Thoracic aorta (tissue), 2 donors: ENCODE data around the gene SORBS2. TPM values are rescaled to one million over a fixed set of nuclear protein-coding genes. Genes with fewer than 3 reads are reported as not detected.
A peak's percentile ranks its signal among the peaks of the same experiment; 100 is the strongest.
"Not testable (repeated sequence)": the region's sequence is repeated elsewhere in the genome, so short reads cannot be mapped to it uniquely, and the experiment has no call there.

Experiments used
- ATAC-seq: fragments of 150-250 bp; one replicate; pipeline ENCODE4 v1.8.0; 2017; ENCODE audit warnings: low read depth; ENCODE audit not compliant: insufficient number of reproducible peaks, low FRiP score
- DNase-seq: peaks from one replicate; pipeline ENCODE4 v3.0.0-alpha.2; 2020; ENCODE audit warnings: low spot score
- H3K27ac ChIP-seq, 2 donors: fragments of 200-600 bp; sonication (generic); 1 replicate in 1 of 2; 2 replicates in 1 of 2; pipeline ENCODE4 v1.5.1; 2016; ENCODE audit warnings: mild to moderate bottlenecking in 2 of 2, moderate library complexity in 2 of 2
- H3K27me3 ChIP-seq: fragments of 200-600 bp; sonication (generic); replicated peaks from 2 replicates; pipeline ENCODE4 v1.6.0; 2016; ENCODE audit warnings: mild to moderate bottlenecking; ENCODE audit not compliant: insufficient read depth
- H3K36me3 ChIP-seq: fragments of 200-600 bp; sonication (generic); one replicate; pipeline ENCODE4 v1.5.1; 2016
- H3K4me1 ChIP-seq, 2 donors: fragments of 200-600 bp; sonication (generic); 1 replicate in 1 of 2; 2 replicates in 1 of 2; pipeline versions ENCODE4 v1.5.1 to v1.6.0; 2016; ENCODE audit warnings: low read depth in 2 of 2, mild to moderate bottlenecking in 1 of 2; ENCODE audit not compliant: control insufficient read depth in 1 of 2
- H3K4me3 ChIP-seq: fragments of 200-600 bp; sonication (generic); 2 replicates; pipeline ENCODE4 v1.5.1; 2016; ENCODE audit warnings: mild to moderate bottlenecking
- H3K9me3 ChIP-seq: fragments of 200-600 bp; sonication (generic); 2 replicates; pipeline ENCODE4 v1.5.1; 2016
- total RNA-seq, 2 donors: library from RNA; depleted of rRNA; stranded (reverse); fragments of >200 nt; gene quantifications; one replicate each; pipeline versions ENCODE4 v1.1.0 to v1.2.3, GENCODE V29; 2016
- TF ChIP-seq, protein P1 (sequence below): fragments of 200-600 bp; sonication (generic); IDR thresholded peaks from one replicate; pipeline ENCODE4 v1.5.1; 2019; ENCODE audit warnings: antibody characterized with exemption

Gene SORBS2, protein sequence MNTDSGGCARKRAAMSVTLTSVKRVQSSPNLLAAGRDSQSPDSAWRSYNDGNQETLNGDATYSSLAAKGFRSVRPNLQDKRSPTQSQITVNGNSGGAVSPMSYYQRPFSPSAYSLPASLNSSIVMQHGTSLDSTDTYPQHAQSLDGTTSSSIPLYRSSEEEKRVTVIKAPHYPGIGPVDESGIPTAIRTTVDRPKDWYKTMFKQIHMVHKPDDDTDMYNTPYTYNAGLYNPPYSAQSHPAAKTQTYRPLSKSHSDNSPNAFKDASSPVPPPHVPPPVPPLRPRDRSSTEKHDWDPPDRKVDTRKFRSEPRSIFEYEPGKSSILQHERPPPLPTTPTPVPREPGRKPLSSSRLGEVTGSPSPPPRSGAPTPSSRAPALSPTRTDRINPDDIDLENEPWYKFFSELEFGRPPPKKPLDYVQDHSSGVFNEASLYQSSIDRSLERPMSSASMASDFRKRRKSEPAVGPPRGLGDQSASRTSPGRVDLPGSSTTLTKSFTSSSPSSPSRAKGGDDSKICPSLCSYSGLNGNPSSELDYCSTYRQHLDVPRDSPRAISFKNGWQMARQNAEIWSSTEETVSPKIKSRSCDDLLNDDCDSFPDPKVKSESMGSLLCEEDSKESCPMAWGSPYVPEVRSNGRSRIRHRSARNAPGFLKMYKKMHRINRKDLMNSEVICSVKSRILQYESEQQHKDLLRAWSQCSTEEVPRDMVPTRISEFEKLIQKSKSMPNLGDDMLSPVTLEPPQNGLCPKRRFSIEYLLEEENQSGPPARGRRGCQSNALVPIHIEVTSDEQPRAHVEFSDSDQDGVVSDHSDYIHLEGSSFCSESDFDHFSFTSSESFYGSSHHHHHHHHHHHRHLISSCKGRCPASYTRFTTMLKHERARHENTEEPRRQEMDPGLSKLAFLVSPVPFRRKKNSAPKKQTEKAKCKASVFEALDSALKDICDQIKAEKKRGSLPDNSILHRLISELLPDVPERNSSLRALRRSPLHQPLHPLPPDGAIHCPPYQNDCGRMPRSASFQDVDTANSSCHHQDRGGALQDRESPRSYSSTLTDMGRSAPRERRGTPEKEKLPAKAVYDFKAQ (N-terminal part only)
- total RNA-seq = 100 to 1,000 TPM; 268 to 443 TPM

DNA sequence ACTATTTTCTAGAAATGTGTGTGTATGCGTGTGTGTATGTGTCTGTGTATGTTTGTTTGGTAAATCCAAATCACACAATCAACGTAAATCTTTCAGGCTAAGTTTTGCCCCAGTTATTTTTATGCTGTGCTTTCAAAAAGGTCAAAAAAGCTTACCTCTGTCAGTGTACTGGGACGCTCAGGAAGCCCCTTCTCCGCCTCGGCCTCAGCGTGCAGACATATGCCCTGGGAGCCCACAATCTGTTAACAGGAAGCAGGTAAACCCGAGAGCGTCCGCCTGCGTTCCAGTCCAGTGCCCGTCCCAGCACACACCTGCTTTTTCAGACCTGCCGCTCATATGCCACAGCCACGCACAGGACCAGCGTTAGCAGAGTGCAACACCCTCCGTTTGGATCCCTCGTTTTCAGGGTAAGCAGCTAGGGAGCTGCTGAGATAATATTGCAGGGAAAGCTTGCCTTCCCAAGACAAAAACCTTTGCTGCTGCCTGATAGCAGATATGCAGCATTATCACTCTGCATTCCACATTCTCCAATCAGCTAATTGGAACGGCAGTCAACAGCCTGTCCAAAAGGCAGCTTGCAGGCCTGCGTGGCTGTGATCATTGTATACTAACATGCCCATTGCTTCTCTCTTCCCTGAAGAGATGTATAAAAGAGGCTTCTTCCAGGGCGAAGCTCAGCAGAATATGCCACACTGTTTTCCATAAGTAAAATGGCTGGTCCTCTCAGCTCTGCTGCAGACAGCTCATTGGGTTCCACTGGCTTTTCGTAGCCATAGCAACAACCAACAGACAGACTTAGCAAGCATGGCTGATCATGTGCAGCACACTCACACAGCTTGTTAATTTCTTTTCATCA lies at the start of gene SORBS2:
TSS of gene SORBS2 (minus strand) at position 686 of the 856 bp plus-strand sequence. CDS start 121,623 bp downstream, outside the sequence.
- H3K4me3 ChIP-seq = peak within 1 kb of the TSS; percentile 57
- no peak within 1 kb of the TSS for H3K27ac ChIP-seq
- no peaks in the 10 kb centered on the region for H3K4me1 ChIP-seq
- TF ChIP-seq, protein P1, sequence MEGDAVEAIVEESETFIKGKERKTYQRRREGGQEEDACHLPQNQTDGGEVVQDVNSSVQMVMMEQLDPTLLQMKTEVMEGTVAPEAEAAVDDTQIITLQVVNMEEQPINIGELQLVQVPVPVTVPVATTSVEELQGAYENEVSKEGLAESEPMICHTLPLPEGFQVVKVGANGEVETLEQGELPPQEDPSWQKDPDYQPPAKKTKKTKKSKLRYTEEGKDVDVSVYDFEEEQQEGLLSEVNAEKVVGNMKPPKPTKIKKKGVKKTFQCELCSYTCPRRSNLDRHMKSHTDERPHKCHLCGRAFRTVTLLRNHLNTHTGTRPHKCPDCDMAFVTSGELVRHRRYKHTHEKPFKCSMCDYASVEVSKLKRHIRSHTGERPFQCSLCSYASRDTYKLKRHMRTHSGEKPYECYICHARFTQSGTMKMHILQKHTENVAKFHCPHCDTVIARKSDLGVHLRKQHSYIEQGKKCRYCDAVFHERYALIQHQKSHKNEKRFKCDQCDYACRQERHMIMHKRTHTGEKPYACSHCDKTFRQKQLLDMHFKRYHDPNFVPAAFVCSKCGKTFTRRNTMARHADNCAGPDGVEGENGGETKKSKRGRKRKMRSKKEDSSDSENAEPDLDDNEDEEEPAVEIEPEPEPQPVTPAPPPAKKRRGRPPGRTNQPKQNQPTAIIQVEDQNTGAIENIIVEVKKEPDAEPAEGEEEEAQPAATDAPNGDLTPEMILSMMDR = no peak
- no peaks in the 10 kb centered on the region for H3K36me3 ChIP-seq
- DNase-seq (no peak), ATAC-seq (no peak)
- H3K27me3 ChIP-seq = no peaks in the 10 kb centered on the region
- H3K9me3 ChIP-seq = no peaks in the 10 kb centered on the region

DNA sequence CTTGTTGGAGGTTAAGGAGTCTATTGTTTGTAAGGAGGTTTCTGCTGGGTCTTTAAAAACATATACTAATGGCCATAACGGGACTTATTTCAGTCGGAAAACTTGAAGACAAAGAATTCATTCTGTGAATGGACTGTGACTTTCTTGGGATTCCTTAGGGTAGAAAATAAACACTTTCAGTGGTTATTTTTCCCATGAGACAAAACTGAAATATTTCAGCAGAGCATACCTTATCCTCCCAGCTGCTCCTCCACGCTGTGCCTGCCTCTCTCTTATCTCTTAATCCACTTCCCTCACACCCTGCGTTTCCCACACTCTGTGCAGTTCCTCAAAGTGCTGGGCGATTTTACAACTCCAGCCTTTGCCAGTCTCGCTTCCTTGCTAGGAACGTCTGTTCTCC lies 47.1 kb upstream of the SORBS2 start:
- Histone ChIP-seq H3K27me3 (no peaks in the 10 kb centered on the region), H3K9me3 (no peaks in the 10 kb centered on the region), H3K4me1 (peaks cover 0 to 5% of the 10 kb centered on the region in 2 donors), H3K36me3 (no peaks in the 10 kb centered on the region), H3K4me3 (no peak overlapping the region), H3K27ac (no peak overlapping the region)
- ATAC-seq (no peak), DNase-seq (no peak)
- TF ChIP-seq, protein P1 = no peak

DNA sequence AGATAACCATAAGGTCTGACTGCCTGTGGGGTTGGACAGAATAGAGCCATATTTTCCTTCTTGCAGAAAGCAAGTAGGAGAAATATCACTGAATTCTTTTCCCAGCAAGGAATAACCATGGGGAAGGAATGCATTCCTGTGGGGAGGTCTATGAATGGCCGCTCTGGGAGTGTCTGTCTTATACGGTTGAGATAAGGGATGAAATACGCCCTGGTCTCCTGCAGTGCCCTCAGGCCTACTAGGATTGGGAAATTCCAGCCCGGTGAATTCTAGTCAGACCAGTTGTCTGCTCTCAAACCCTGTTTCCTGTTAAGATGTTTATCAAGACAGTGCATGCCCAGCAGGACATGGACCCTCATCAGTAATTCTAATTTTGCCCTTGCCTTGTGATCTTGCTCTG lies 45.6 kb upstream of the SORBS2 start:
- H3K27ac ChIP-seq, H3K4me3 ChIP-seq, H3K9me3 ChIP-seq, H3K36me3 ChIP-seq, H3K4me1 ChIP-seq, DNase-seq, H3K27me3 ChIP-seq, ATAC-seq: not testable (repeated sequence)

DNA sequence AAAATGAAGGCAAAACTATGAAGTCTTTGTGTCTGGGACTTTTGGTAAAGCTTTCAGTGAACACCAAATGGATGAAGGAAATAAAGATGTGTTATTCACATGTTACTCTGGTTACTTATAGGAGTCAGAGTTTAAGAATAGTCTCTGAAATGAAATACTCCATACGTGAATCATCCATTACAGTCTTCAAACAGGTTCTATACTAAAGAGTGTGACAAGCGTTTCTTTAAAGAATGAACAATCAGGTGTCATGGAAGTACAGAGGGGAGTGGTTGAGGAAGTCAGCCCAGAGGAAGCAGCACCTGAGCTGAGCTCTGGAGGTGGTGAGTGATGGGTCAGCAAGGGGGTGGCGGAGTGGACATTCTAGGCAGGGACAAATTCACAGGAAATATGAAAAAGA lies 41.8 kb upstream of the SORBS2 start:
- DNase-seq = no peak
- no peak for ATAC-seq
- H3K9me3 ChIP-seq = no peaks in the 10 kb centered on the region
- no peaks in the 10 kb centered on the region for H3K27me3 ChIP-seq
- TF ChIP-seq, protein P1 = no peak
- no peaks in the 10 kb centered on the region for H3K4me1 ChIP-seq
- H3K4me3 ChIP-seq = no peak overlapping the region
- no peaks in the 10 kb centered on the region for H3K36me3 ChIP-seq
- H3K27ac ChIP-seq = no peak overlapping the region

DNA sequence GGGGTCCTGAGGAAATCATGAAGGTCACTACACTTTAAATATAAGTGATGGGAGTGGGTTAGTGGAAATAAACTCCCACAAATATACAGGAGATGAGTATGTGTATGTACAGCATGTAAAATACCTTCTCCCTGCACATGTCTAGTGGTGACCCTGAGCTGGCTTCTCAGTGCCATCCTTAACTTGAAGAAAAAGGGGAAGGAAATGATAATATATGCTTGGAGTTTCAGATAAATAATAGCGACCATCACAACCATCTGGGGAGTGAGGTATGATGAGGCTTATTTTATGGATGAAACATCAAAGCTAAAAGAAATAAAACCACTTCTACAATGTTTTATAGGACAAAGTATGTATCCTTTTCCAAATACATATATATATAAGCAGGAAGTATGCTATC lies 41.0 kb upstream of the SORBS2 start:
- TF ChIP-seq, protein P1 = no peak
- H3K9me3 ChIP-seq = no peaks in the 10 kb centered on the region
- H3K4me3 ChIP-seq = no peak overlapping the region
- H3K4me1 ChIP-seq = no peaks in the 10 kb centered on the region
- H3K36me3 ChIP-seq = no peaks in the 10 kb centered on the region
- no peaks in the 10 kb centered on the region for H3K27me3 ChIP-seq
- DNase-seq (no peak), ATAC-seq (no peak)
- H3K27ac ChIP-seq = no peak overlapping the region
